Stimulated activated CD8-positive, alpha-beta memory T cell treated with anti-CD3 and anti-CD28 coated beads, Interleukin-4, amount 100 ng/mL, for 1 hour (primary cell): ENCODE data around the gene MRNIP.

Experiments used
- DNase-seq, 2 donors: peaks; one replicate each; pipeline ENCODE4 v3.0.0-alpha.2; 2020; ENCODE audit warnings: low read depth in 2 of 2, low spot score in 1 of 2

MRNIP gene

GRCh38 chr5:179889885-179890284, 31.3 kb upstream of the MRNIP start:
- no peak for DNase-seq

GRCh38 chr5:179887802-179888201, 29.2 kb upstream of the MRNIP start:
- no peak for DNase-seq

- no peak for DNase-seq
Observed at GRCh38 chr5:179887095-179887494, 28.5 kb upstream of the MRNIP start.

GRCh38 chr5:179886190-179886911, 27.7 kb upstream of the MRNIP start:
- DNase-seq: no peak

GRCh38 chr5:179885491-179886090, 27.0 kb upstream of the MRNIP start:
- DNase-seq: no peak

GRCh38 chr5:179883163-179883562, 24.5 kb upstream of the MRNIP start:
- DNase-seq: no peak

- DNase-seq: no peak
Observed at GRCh38 chr5:179882338-179882737, 23.7 kb upstream of the MRNIP start.

GRCh38 chr5:179880848-179881590, 22.4 kb upstream of the MRNIP start:
- no peak for DNase-seq

GRCh38 chr5:179880066-179880650, 21.5 kb upstream of the MRNIP start:
- DNase-seq: no peak

- DNase-seq: no peak
Observed at GRCh38 chr5:179879690-179880010, 21.0 kb upstream of the MRNIP start.

- no peak for DNase-seq
Observed at GRCh38 chr5:179879003-179879689, 20.5 kb upstream of the MRNIP start.

- DNase-seq: no peak
Observed at GRCh38 chr5:179878222-179879002, 19.8 kb upstream of the MRNIP start.

- no peak for DNase-seq
Observed at GRCh38 chr5:179876610-179876952, 18.0 kb upstream of the MRNIP start.

- DNase-seq: no peak
Observed at GRCh38 chr5:179875741-179876609, 17.4 kb upstream of the MRNIP start.

- no peak for DNase-seq
Observed at GRCh38 chr5:179874536-179875292, 16.1 kb upstream of the MRNIP start.

- no peak for DNase-seq
Observed at GRCh38 chr5:179874136-179874535, 15.5 kb upstream of the MRNIP start.

- DNase-seq: no peak
Observed at GRCh38 chr5:179873588-179874110, 15.0 kb upstream of the MRNIP start.

GRCh38 chr5:179872828-179873575, 14.4 kb upstream of the MRNIP start:
- no peak for DNase-seq
